Stomach (tissue), 9 donors: ENCODE measurements around the gene KLHDC9. TPM values are rescaled to one million over a fixed set of nuclear protein-coding genes. Genes with fewer than 3 reads are reported as not detected.
"Not testable (repeated sequence)": the region's sequence is repeated elsewhere in the genome, so short reads cannot be mapped to it uniquely, and the experiment has no call there.

Experiments used
- DNase-seq, 2 donors: peaks; one replicate each; pipeline versions ENCODE4 v3.0.0 to v3.0.0-alpha.2; 2013 to 2019
- H3K27ac ChIP-seq, 5 donors: fragments of 200-600 bp in 4 of 5; sonication (generic) in 4 of 5; one replicate each; pipeline ENCODE4 v1.5.1; 2013 to 2019; ENCODE audit warnings: mild to moderate bottlenecking in 1 of 5, moderate library complexity in 1 of 5
- H3K27me3 ChIP-seq, 3 donors: fragments of 200-600 bp; sonication (generic); one replicate each; pipeline ENCODE4 v1.5.1; 2017 to 2019; ENCODE audit warnings: mixed run types in 1 of 3
- H3K36me3 ChIP-seq, 4 donors: fragments of 200-600 bp; sonication (generic); 1 replicate in 3 of 4; 2 replicates in 1 of 4; pipeline ENCODE4 v1.5.1; 2016 to 2019
- H3K4me1 ChIP-seq, 4 donors: fragments of 200-600 bp; sonication (generic); one replicate each; pipeline ENCODE4 v1.5.1; 2016 to 2019
- H3K4me3 ChIP-seq, 4 donors: fragments of 200-600 bp; sonication (generic) in 3 of 4; one replicate each; pipeline ENCODE4 v1.5.1; 2016 to 2019; ENCODE audit warnings: mild to moderate bottlenecking in 1 of 4
- H3K9me3 ChIP-seq, 4 donors: fragments of 200-600 bp; sonication (generic); one replicate each; pipeline ENCODE4 v1.5.1; 2016 to 2019
- CTCF ChIP-seq, 7 experiments: fragments of 450-650 bp in 4 of 7; fragments of 200-600 bp in 3 of 7; sonication (generic) in 3 of 7; IDR thresholded peaks; one replicate each; pipeline ENCODE4 v1.5.1; 2016 to 2019; ENCODE audit warnings: antibody characterized with exemption in 7 of 7, control low read depth in 2 of 7, mild to moderate bottlenecking in 1 of 7
- EP300 ChIP-seq: sonication (generic); formaldehyde crosslinking; IDR thresholded peaks from one replicate; pipeline ENCODE4 v1.6.1; 2017; ENCODE audit warnings: antibody characterized with exemption
- POLR2A ChIP-seq, 4 donors: fragments of 450-650 bp; IDR thresholded peaks; one replicate each; pipeline ENCODE4 v1.6.1; 2016; ENCODE audit warnings: antibody characterized with exemption in 4 of 4, control low read depth in 2 of 4, mild to moderate bottlenecking in 1 of 4, moderate library complexity in 1 of 4
- POLR2AphosphoS5 ChIP-seq, 3 donors: sonication (generic); formaldehyde crosslinking; IDR thresholded peaks; one replicate each; pipeline ENCODE4 v1.6.1; 2016; ENCODE audit warnings: antibody characterized with exemption in 3 of 3
- WGBS, 5 donors: extraction: QIAGEN DNeasy Blood & Tissue Kit in 3 of 5; methylation state at CpG; one replicate each; pipeline versions ENCODE4 v1.1.5 to v1.1.7; 2013 to 2018; 5-methylcytosine and 5-hydroxymethylcytosine counted together
- intact Hi-C: fragments of 100-400 bp; cut with DNase I; formaldehyde crosslinking; loops from one replicate; pipeline ENCODE4 v1.15.1; 2023; ENCODE audit warnings: low total_unique reads
- polyA plus RNA-seq, 3 donors: library from polyadenylated mRNA; stranded (reverse); fragments of 200-250 nt; gene quantifications; one replicate each; pipeline ENCODE4 v1.2.3, GENCODE V29; 2013
- total RNA-seq, 5 donors: library from RNA; depleted of rRNA; stranded (reverse); fragments of >200 nt; gene quantifications; one replicate each; pipeline versions ENCODE4 v1.1.0 to v1.2.3, GENCODE V29; 2014 to 2016
- donor health status: healthy with polysubstance abuse.
- donor health status: Bipolar disorder and iron deficiency.
- donor health status: healthy.

Gene KLHDC9
- total and polyA plus RNA-seq, 8 donors: 1.3 to 41.4 (median 5.0) TPM

GRCh38 chr1:161111527-161111926, 13.4 kb downstream of the KLHDC9 start:
- Histone ChIP-seq H3K27ac (no peak overlapping the region), H3K9me3 (no peaks in the 10 kb centered on the region), H3K4me3 (no peak overlapping the region), H3K4me1 (peaks cover 16 to 52% (median 35%) of the 10 kb centered on the region in 4 donors), H3K27me3 (no peaks in the 10 kb centered on the region), H3K36me3 (peaks cover 0 to 23% (median 16%) of the 10 kb centered on the region in 4 donors)
- WGBS, 5 donors: 81 to 94% (median 88%) methylated on average over 2 of the region's 2 CpGs
- intact Hi-C loops: no loop called here
- no peak for DNase-seq
- TF ChIP-seq CTCF (IDR thresholded peaks at IDR 0.05): no peak
- no peak for TF ChIP-seq POLR2AphosphoS5 (IDR thresholded peaks at IDR 0.05)
- no peak for TF ChIP-seq POLR2A (IDR thresholded peaks at IDR 0.05)
- TF ChIP-seq EP300: no peak

- intact Hi-C loops: no loop called here
Measured at GRCh38 chr1:161113915-161114314, 15.8 kb downstream of the KLHDC9 start.

GRCh38 chr1:161114556-161114955, 16.4 kb downstream of the KLHDC9 start:
- peaks cover 0 to 14% (median 10%) of the 10 kb centered on the region in 4 donors for H3K36me3 ChIP-seq
- intact Hi-C loops: no loop called here
- peaks cover 37 to 72% (median 55%) of the 10 kb centered on the region in 4 donors for H3K4me1 ChIP-seq
- H3K4me3 ChIP-seq: no peak overlapping the region
- 76 to 90% (median 84%) methylated on average over 2 of the region's 2 CpGs for WGBS, 5 donors
- DNase-seq: no peak
- no peak overlapping the region for H3K27ac ChIP-seq
- H3K27me3 ChIP-seq: no peaks in the 10 kb centered on the region
- H3K9me3 ChIP-seq: no peaks in the 10 kb centered on the region
- TF ChIP-seq POLR2AphosphoS5 (IDR thresholded peaks at IDR 0.05) (no peak), EP300 (no peak), CTCF (IDR thresholded peaks at IDR 0.05) (no peak), POLR2A (IDR thresholded peaks at IDR 0.05) (no peak)

More at GRCh38 chr1:161113915-161114314, 15.8 kb downstream of the KLHDC9 start:
- DNase-seq: no peak
- Histone ChIP-seq H3K9me3 (no peaks in the 10 kb centered on the region), H3K27ac (no peak overlapping the region), H3K36me3 (peaks cover 0 to 19% (median 16%) of the 10 kb centered on the region in 4 donors), H3K27me3 (no peaks in the 10 kb centered on the region), H3K4me3 (no peak overlapping the region), H3K4me1 (peaks cover 30 to 66% (median 49%) of the 10 kb centered on the region in 4 donors)
- 65 to 90% (median 73%) methylated on average over 1 of the region's 1 CpG for WGBS, 5 donors
- TF ChIP-seq POLR2AphosphoS5 (IDR thresholded peaks at IDR 0.05) (no peak), POLR2A (IDR thresholded peaks at IDR 0.05) (no peak), EP300 (no peak), CTCF (IDR thresholded peaks at IDR 0.05) (no peak)

- peaks cover 4 to 13% (median 9%) of the 10 kb centered on the region in 4 donors for H3K36me3 ChIP-seq
- no peak overlapping the region for H3K27ac ChIP-seq
- no peak overlapping the region for H3K4me3 ChIP-seq
- H3K9me3 ChIP-seq: no peaks in the 10 kb centered on the region
- intact Hi-C loops: no loop called here
- DNase-seq: no peak
- H3K4me1 ChIP-seq: peaks cover 43 to 79% (median 62%) of the 10 kb centered on the region in 4 donors
- 85 to 93% (median 88%) methylated on average over 12 of the region's 12 CpGs for WGBS, 5 donors
- H3K27me3 ChIP-seq: no peaks in the 10 kb centered on the region
- TF ChIP-seq CTCF (IDR thresholded peaks at IDR 0.05) (no peak), POLR2A (IDR thresholded peaks at IDR 0.05) (no peak), POLR2AphosphoS5 (IDR thresholded peaks at IDR 0.05) (no peak), EP300 (no peak)
Measured at GRCh38 chr1:161115132-161115711, 17.1 kb downstream of the KLHDC9 start.

- peak overlapping the region in 2 of 4 donors; percentile 95 to 100 for H3K4me3 ChIP-seq
- H3K9me3 ChIP-seq, DNase-seq, H3K27ac ChIP-seq, intact Hi-C loops, H3K27me3 ChIP-seq: not testable (repeated sequence)
- peaks cover 45 to 86% (median 67%) of the 10 kb centered on the region in 4 donors for H3K4me1 ChIP-seq
- WGBS, 5 donors: 87 to 95% (median 91%) methylated on average over 6 of the region's 6 CpGs
- H3K36me3 ChIP-seq: peaks cover 11 to 18% (median 15%) of the 10 kb centered on the region in 4 donors
Measured at GRCh38 chr1:161115961-161116360, 17.8 kb downstream of the KLHDC9 start.
